Parathyroid adenoma (tissue), 2 donors: ENCODE data around the gene ETV7.

Experiments used
- H2AFZ ChIP-seq: fragments of 300-600 bp; sonication (generic); one replicate; pipeline ENCODE4 v1.7.0; 2017; ENCODE audit warnings: antibody characterized with exemption, mild to moderate bottlenecking
- H3K27ac ChIP-seq: fragments of 300-600 bp; sonication (generic); one replicate; pipeline ENCODE4 v1.7.0; 2017
- H3K27me3 ChIP-seq: fragments of 300-600 bp; sonication (generic); one replicate; pipeline ENCODE4 v1.7.0; 2017; ENCODE audit warnings: low read length; ENCODE audit not compliant: control insufficient read depth, insufficient read depth
- H3K36me3 ChIP-seq: fragments of 300-600 bp; sonication (generic); one replicate; pipeline ENCODE4 v1.7.0; 2017; ENCODE audit warnings: low read length; ENCODE audit not compliant: control insufficient read depth, insufficient read depth
- H3K4me1 ChIP-seq: fragments of 300-600 bp; sonication (generic); one replicate; pipeline ENCODE4 v1.7.0; 2017; ENCODE audit warnings: control low read depth
- H3K4me2 ChIP-seq: fragments of 300-600 bp; sonication (generic); one replicate; pipeline ENCODE4 v1.7.0; 2017; ENCODE audit warnings: low read length
- H3K4me3 ChIP-seq: fragments of 300-600 bp; sonication (generic); one replicate; pipeline ENCODE4 v1.7.0; 2017; ENCODE audit warnings: low read depth, low read length
- H3K79me2 ChIP-seq: fragments of 300-600 bp; sonication (generic); one replicate; pipeline ENCODE4 v1.7.0; 2017; ENCODE audit warnings: control low read depth
- H3K9ac ChIP-seq: fragments of 300-600 bp; sonication (generic); one replicate; pipeline ENCODE4 v1.7.0; 2017; ENCODE audit warnings: mild to moderate bottlenecking
- H3K9me3 ChIP-seq: fragments of 300-600 bp; sonication (generic); one replicate; pipeline ENCODE4 v1.7.0; 2017; ENCODE audit warnings: low read length; ENCODE audit not compliant: control insufficient read depth
- CTCF ChIP-seq: fragments of 300-600 bp; sonication (generic); IDR thresholded peaks from one replicate; pipeline ENCODE4 v1.7.0; 2017; ENCODE audit warnings: antibody characterized with exemption, mild to moderate bottlenecking
- donor health status: primary hyperparathyroidism.

ETV7 gene

GRCh38 chr6:36386495-36387439 lies 702 bp downstream of the ETV7 start:
- no peak for TF ChIP-seq CTCF
- H3K4me1 ChIP-seq = peaks cover 12% of the 10 kb centered on the region
- no peak overlapping the region for H3K27ac ChIP-seq
- no peaks in the 10 kb centered on the region for H3K9me3 ChIP-seq
- H3K36me3 ChIP-seq = no peaks in the 10 kb centered on the region
- H3K4me3 ChIP-seq = peak overlapping the region; percentile 83
- H3K27me3 ChIP-seq = no peaks in the 10 kb centered on the region
- H3K79me2 ChIP-seq = no peaks in the 10 kb centered on the region
- no peak overlapping the region for H3K9ac ChIP-seq
- H2AFZ ChIP-seq = peak overlapping the region; percentile 95
- peak overlapping the region; percentile 100 for H3K4me2 ChIP-seq

- no peaks in the 10 kb centered on the region for H3K27me3 ChIP-seq
- no peak overlapping the region for H3K4me2 ChIP-seq
- no peaks in the 10 kb centered on the region for H3K36me3 ChIP-seq
- H3K9ac ChIP-seq = no peak overlapping the region
- H3K79me2 ChIP-seq = no peaks in the 10 kb centered on the region
- no peak overlapping the region for H2AFZ ChIP-seq
- H3K4me1 ChIP-seq = peaks cover 12% of the 10 kb centered on the region
- TF ChIP-seq CTCF = no peak
- no peak overlapping the region for H3K27ac ChIP-seq
- no peak overlapping the region for H3K4me3 ChIP-seq
- no peaks in the 10 kb centered on the region for H3K9me3 ChIP-seq
These were observed 3.4 kb downstream of the ETV7 start for GRCh38 chr6:36384095-36384494.

- H3K4me3 ChIP-seq = no peak overlapping the region
- H3K9me3 ChIP-seq = no peaks in the 10 kb centered on the region
- no peak overlapping the region for H2AFZ ChIP-seq
- no peak for TF ChIP-seq CTCF
- H3K27ac ChIP-seq = no peak overlapping the region
- H3K4me1 ChIP-seq = peaks cover 12% of the 10 kb centered on the region
- H3K79me2 ChIP-seq = no peaks in the 10 kb centered on the region
- H3K27me3 ChIP-seq = no peaks in the 10 kb centered on the region
- no peaks in the 10 kb centered on the region for H3K36me3 ChIP-seq
- H3K4me2 ChIP-seq = no peak overlapping the region
- H3K9ac ChIP-seq = no peak overlapping the region
These were observed 3.9 kb downstream of the ETV7 start for GRCh38 chr6:36383606-36384005.

GRCh38 chr6:36382976-36383375 lies 4.5 kb downstream of the ETV7 start:
- Histone ChIP-seq H2AFZ (no peak overlapping the region), H3K4me1 (peaks cover 12% of the 10 kb centered on the region), H3K4me3 (no peak overlapping the region), H3K9me3 (no peaks in the 10 kb centered on the region), H3K9ac (no peak overlapping the region), H3K27me3 (no peaks in the 10 kb centered on the region), H3K36me3 (no peaks in the 10 kb centered on the region), H3K27ac (no peak overlapping the region), H3K4me2 (no peak overlapping the region), H3K79me2 (no peaks in the 10 kb centered on the region)
- TF ChIP-seq CTCF = no peak
